HFF-Myc (cell line): Measurements from ENCODE around the gene TFEB.

ENCODE experiments used
- DNase-seq: peaks from one replicate; pipeline ENCODE4 v3.0.0-alpha.2; 2011; ENCODE audit warnings: low read depth; ENCODE audit errors: extremely low read depth
- H3K4me3 ChIP-seq: replicated peaks from 2 replicates; pipeline ENCODE4 v1.5.1; 2011; ENCODE audit warnings: low read depth, mild to moderate bottlenecking, control low read depth, low read length
- CTCF ChIP-seq: IDR thresholded peaks from 2 replicates; pipeline ENCODE4 v1.5.1; 2012; ENCODE audit warnings: mild to moderate bottlenecking, low read depth, low read length, control low read depth; ENCODE audit errors: missing control alignments

The TFEB gene

GRCh38 chr6:41717392-41717736 lies 18.0 kb downstream of the TFEB start:
- no peak for TF ChIP-seq CTCF
- no peak overlapping the region for H3K4me3 ChIP-seq
- no peak for DNase-seq

DNA sequence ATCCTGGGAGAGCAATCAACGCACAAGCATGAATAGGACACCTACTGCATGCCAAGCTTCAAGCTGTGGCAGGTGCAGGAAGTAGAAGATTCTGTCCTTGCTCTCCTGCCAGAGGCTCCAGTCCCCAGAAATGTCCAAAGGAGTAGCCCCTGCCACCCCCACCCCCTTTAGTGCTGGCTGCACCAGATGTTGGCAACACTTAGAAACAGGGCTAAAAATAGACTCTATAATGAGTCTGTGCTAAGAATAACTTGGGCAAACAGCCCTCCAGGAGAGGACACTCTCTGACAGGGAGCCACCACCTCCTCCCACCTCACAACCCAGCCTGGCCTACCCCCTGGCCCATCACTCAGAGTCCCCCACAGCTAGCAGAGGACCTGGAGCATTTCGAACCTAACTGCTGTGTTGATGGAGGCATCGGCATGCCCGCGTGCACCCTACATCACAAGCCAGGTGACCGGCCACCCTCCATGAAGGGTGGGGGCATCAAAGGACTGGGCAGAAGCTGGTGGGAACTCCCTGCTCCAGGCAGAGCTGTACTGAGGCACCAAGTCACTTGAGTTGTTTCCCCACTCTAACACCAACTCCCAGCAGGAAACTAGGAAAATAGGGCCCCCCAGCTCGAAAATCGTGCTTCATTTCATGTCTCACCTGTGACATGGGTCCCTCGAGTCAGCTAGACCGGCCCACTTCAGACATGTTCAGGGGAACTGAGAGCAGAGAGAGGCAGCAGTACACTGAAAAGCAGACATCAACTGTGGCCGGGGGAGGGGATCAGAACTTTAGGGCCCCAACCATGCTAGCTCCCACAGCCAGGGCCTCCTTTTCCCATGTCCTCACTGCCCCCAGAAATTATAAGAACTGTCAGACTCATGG lies 18.7 kb downstream of the TFEB start:
- H3K4me3 ChIP-seq: no peak overlapping the region
- TF ChIP-seq CTCF: no peak
- no peak for DNase-seq

DNA sequence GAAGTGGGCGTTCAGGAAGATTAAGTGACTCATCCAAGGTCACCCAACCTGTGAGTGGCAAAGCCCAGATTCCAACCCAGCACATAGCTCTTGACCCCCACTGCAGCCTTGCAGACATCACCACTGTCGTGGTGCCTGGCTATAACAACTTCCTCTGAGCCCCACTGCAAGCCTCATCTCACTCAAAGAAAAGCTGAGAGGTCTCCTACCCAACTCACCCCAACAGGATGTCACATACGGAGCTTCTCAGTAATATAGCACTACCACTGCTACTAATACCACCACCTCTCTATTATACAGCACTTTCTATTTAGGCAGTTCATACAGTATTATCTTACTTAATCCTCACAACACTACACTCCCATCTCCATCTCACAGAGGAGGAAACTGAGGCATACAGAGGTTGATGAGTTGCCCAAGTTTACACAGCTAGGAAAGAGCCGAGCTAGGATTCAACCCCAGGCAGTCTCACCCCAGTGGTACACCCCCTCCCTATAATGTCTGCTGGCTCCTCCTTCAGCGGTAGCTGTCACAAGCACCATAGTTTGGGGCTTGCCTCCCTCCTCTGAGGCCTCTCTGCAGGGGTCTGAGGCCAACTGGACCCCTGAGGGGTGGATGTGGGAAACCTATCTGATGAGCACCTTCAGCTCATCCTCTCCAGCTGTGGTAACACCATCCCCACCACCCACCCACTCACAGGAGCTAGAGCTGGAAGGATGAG lies 19.5 kb downstream of the TFEB start:
- no peak for DNase-seq
- TF ChIP-seq CTCF: no peak
- no peak overlapping the region for H3K4me3 ChIP-seq

DNA sequence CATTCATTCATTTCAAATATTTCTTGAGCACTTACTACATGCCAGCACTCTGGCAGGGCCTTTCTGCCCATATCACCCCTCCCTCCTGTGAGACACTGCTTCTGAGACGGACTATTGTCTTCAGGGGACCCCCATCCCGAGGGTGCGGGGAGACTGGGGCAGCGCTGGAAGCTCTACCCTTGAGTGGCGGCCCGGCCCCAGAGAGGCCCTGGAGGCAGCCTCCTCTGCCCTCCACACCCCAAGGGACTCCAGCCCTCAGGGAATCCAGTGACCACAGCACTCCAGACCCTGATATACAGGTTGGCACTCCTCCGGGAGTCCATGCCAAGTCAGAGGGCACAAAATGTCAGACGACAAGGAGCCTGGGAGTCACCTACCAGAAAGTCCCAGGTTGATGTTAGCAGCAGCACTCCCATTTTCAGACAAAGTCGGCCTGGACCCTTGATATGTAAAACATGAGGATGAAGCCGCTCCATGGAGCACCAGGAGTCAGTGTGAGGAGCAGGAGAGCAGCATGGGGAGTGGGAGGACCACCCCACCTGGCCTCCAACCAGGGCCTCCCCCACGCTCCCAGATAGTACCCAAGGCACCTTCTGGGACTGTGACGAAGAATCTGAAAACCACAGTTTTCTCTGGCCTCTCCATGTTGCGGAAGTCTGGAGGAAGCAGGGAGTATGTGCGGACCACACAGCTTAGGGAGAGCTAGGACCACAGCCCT lies 20.7 kb downstream of the TFEB start:
- no peak for DNase-seq
- no peak overlapping the region for H3K4me3 ChIP-seq
- TF ChIP-seq CTCF: no peak

- no peak for TF ChIP-seq CTCF
- H3K4me3 ChIP-seq: no peak overlapping the region
- no peak for DNase-seq
Observed at GRCh38 chr6:41713650-41714291, 21.6 kb downstream of the TFEB start.

DNA sequence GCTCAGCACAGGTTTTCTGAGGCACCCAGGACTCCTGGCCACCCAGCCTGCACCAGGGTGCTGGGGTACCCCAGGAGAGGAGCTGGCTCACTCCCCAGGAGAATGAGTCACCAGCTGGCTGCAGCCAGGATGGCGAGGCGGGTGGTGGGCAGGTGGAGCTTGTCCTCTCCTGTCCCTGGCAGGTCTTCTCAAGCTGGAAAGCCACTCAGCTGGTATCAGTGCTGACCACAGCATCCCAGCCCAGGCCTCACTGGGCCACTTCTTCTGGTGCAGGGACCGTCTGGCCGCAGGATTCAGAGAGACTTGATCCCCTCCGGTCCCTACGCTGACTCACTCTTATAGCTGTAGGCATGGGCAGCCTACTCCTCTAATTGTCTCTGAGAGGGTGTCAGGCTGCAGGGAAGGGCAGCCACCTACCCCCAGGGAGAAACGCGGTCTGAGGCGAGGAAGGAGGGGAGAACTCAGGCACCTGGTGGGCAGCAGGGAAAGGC lies 22.2 kb downstream of the TFEB start:
- no peak for DNase-seq
- TF ChIP-seq CTCF: no peak
- H3K4me3 ChIP-seq: no peak overlapping the region
